Mesenchymal stem cell (in vitro differentiated cells and primary cell): ENCODE results near the gene ARFGAP2.
A peak's percentile ranks its signal among the peaks of the same experiment; 100 is the strongest.
"Not testable (repeated sequence)": the region's sequence is repeated elsewhere in the genome, so short reads cannot be mapped to it uniquely, and the experiment has no call there.

Experiments
- DNase-seq: peaks from one replicate; pipeline ENCODE4 v3.0.0-alpha.2; 2013
- H2AFZ ChIP-seq: one replicate; pipeline ENCODE4 v1.6.1; 2013; ENCODE audit warnings: low read depth, mild to moderate bottlenecking, control low read depth, inconsistent platforms, low read length, moderate library complexity
- H2AK5ac ChIP-seq: 2 replicates; pipeline ENCODE4 v1.6.1; 2013; ENCODE audit warnings: low read length, moderate library complexity, mild to moderate bottlenecking, inconsistent platforms; ENCODE audit not compliant: severe bottlenecking
- H2BK120ac ChIP-seq: one replicate; pipeline ENCODE4 v1.6.1; 2013; ENCODE audit warnings: low read depth, mild to moderate bottlenecking, inconsistent platforms, low read length, moderate library complexity
- H2BK12ac ChIP-seq, 2 experiments: one replicate each; pipeline ENCODE4 v1.6.1; 2013; ENCODE audit warnings: inconsistent platforms in 2 of 2, low read length in 2 of 2, mild to moderate bottlenecking in 2 of 2, moderate library complexity in 2 of 2, control low read depth in 1 of 2
- H2BK15ac ChIP-seq: one replicate; pipeline ENCODE4 v1.6.1; 2013; ENCODE audit warnings: mild to moderate bottlenecking, low read depth, inconsistent platforms; ENCODE audit not compliant: poor library complexity, severe bottlenecking
- H2BK5ac ChIP-seq: 2 replicates; pipeline ENCODE4 v1.6.1; 2013; ENCODE audit warnings: low read depth, mild to moderate bottlenecking, low read length, control low read depth, inconsistent platforms; ENCODE audit not compliant: poor library complexity, severe bottlenecking
- H3K14ac ChIP-seq, 2 experiments: one replicate each; pipeline ENCODE4 v1.6.1; 2013; ENCODE audit warnings: inconsistent platforms in 2 of 2, low read length in 2 of 2, control low read depth in 1 of 2, mild to moderate bottlenecking in 1 of 2, moderate library complexity in 1 of 2
- H3K18ac ChIP-seq, 2 experiments: one replicate each; pipeline ENCODE4 v1.6.1; 2013; ENCODE audit warnings: inconsistent platforms in 2 of 2, low read length in 2 of 2, control low read depth in 1 of 2, low read depth in 1 of 2, mild to moderate bottlenecking in 1 of 2
- H3K23ac ChIP-seq, 2 experiments: one replicate each; pipeline ENCODE4 v1.6.1; 2013; ENCODE audit warnings: inconsistent platforms in 2 of 2, low read length in 2 of 2, mild to moderate bottlenecking in 2 of 2, moderate library complexity in 2 of 2, control low read depth in 1 of 2
- H3K27ac ChIP-seq: 2 replicates; pipeline ENCODE4 v1.5.1; 2013; ENCODE audit warnings: mild to moderate bottlenecking, moderate library complexity, low read length, control low read depth, inconsistent platforms; ENCODE audit not compliant: poor library complexity, severe bottlenecking
- H3K27me3 ChIP-seq, 2 experiments: 2 replicates each; pipeline versions ENCODE4 v1.6.1 to v1.7.0; 2013; ENCODE audit warnings: low read length in 2 of 2, mild to moderate bottlenecking in 2 of 2, moderate library complexity in 2 of 2, control low read depth in 1 of 2, inconsistent platforms in 1 of 2; ENCODE audit not compliant: control insufficient read depth in 1 of 2, insufficient read depth in 1 of 2
- H3K36me3 ChIP-seq, 2 experiments: 2 replicates each; pipeline versions ENCODE4 v1.6.1 to v1.7.0; 2013; ENCODE audit warnings: low read length in 2 of 2, control low read depth in 1 of 2, inconsistent platforms in 1 of 2, low read depth in 1 of 2, mild to moderate bottlenecking in 1 of 2; ENCODE audit not compliant: insufficient read depth in 2 of 2, control insufficient read depth in 1 of 2
- H3K4ac ChIP-seq, 2 experiments: one replicate each; pipeline ENCODE4 v1.6.1; 2013; ENCODE audit warnings: inconsistent platforms in 2 of 2, low read length in 2 of 2, mild to moderate bottlenecking in 2 of 2, moderate library complexity in 2 of 2, control low read depth in 1 of 2, low read depth in 1 of 2
- H3K4me1 ChIP-seq: 2 replicates; pipeline ENCODE4 v1.6.1; 2013; ENCODE audit warnings: low read depth, low read length, control low read depth; ENCODE audit not compliant: control insufficient read depth, insufficient read depth
- H3K4me2 ChIP-seq: 2 replicates; pipeline ENCODE4 v1.6.1; 2013; ENCODE audit warnings: low read length, mild to moderate bottlenecking, inconsistent platforms; ENCODE audit not compliant: poor library complexity, severe bottlenecking
- H3K4me3 ChIP-seq, 2 experiments: 2 replicates each; pipeline versions ENCODE4 v1.5.1 to v1.7.0; 2013; ENCODE audit warnings: low read length in 2 of 2, mild to moderate bottlenecking in 2 of 2, control low read depth in 1 of 2, low read depth in 1 of 2; ENCODE audit not compliant: insufficient read depth in 1 of 2
- H3K79me1 ChIP-seq: replicated peaks from 2 replicates; pipeline ENCODE4 v1.6.1; 2013; ENCODE audit warnings: mild to moderate bottlenecking, control low read depth, low read length, inconsistent platforms; ENCODE audit not compliant: poor library complexity, severe bottlenecking
- H3K9ac ChIP-seq: 2 replicates; pipeline ENCODE4 v1.7.0; 2013; ENCODE audit warnings: mild to moderate bottlenecking, low read length, moderate library complexity
- H3K9me3 ChIP-seq: 2 replicates; pipeline ENCODE4 v1.7.0; 2013; ENCODE audit warnings: mild to moderate bottlenecking, low read length; ENCODE audit not compliant: control insufficient read depth
- H4K8ac ChIP-seq: one replicate; pipeline ENCODE4 v1.6.1; 2013; ENCODE audit warnings: inconsistent platforms, mild to moderate bottlenecking, low read length, moderate library complexity
- H4K91ac ChIP-seq: one replicate; pipeline ENCODE4 v1.6.1; 2013; ENCODE audit warnings: mild to moderate bottlenecking, low read length, inconsistent platforms
- WGBS: methylation state at CpG from one replicate; pipeline ENCODE4 v1.1.7; 2013; ENCODE audit warnings: mixed read lengths; 5-methylcytosine and 5-hydroxymethylcytosine counted together

Gene ARFGAP2

GRCh38 chr11:47206577-47206976 is 29.9 kb upstream of the ARFGAP2 start:
- WGBS: 90% methylated on average over 3 of the region's 5 CpGs
- not testable (repeated sequence) for H4K8ac ChIP-seq

GRCh38 chr11:47204637-47204989 is 27.9 kb upstream of the ARFGAP2 start:
- Histone ChIP-seq H3K23ac (no peak overlapping the region), H2AK5ac (no peak overlapping the region), H2BK5ac (no peak overlapping the region), H3K4ac (no peak overlapping the region), H2BK12ac (no peak overlapping the region), H3K18ac (peak overlapping the region in 1 of 2 experiments; percentile 28), H4K8ac (no peak overlapping the region), H4K91ac (no peak overlapping the region), H3K4me1 (no peaks in the 10 kb centered on the region), H3K27me3 (peaks cover 0 to 18% of the 10 kb centered on the region in 2 experiments), H2AFZ (no peak overlapping the region), H3K4me2 (no peak overlapping the region), H2BK15ac (no peak overlapping the region), H3K27ac (no peak overlapping the region), H3K79me1 (no peaks in the 10 kb centered on the region), H3K14ac (no peak overlapping the region), H3K36me3 (no peaks in the 10 kb centered on the region), H2BK120ac (peak overlapping the region; percentile 34), H3K9ac (peak overlapping the region; percentile 22), H3K9me3 (no peaks in the 10 kb centered on the region), H3K4me3 (peak overlapping the region in 1 of 2 experiments; percentile 3)
- 47% methylated on average over 2 of the region's 2 CpGs for WGBS
- peak; percentile 72 for DNase-seq

More at GRCh38 chr11:47206577-47206976, 29.9 kb upstream of the ARFGAP2 start:
- H2BK5ac ChIP-seq, H3K9ac ChIP-seq, H2BK120ac ChIP-seq, DNase-seq, H2AFZ ChIP-seq, H3K4me1 ChIP-seq, H2AK5ac ChIP-seq, H3K36me3 ChIP-seq, H3K4me2 ChIP-seq, H3K18ac ChIP-seq, H3K4me3 ChIP-seq, H3K23ac ChIP-seq, H3K14ac ChIP-seq, H2BK15ac ChIP-seq, H3K27ac ChIP-seq, H2BK12ac ChIP-seq, H3K79me1 ChIP-seq, H3K4ac ChIP-seq, H3K9me3 ChIP-seq, H4K91ac ChIP-seq: not testable (repeated sequence)
- H3K27me3 ChIP-seq: peaks cover 0 to 12% of the 10 kb centered on the region in 2 experiments

DNA sequence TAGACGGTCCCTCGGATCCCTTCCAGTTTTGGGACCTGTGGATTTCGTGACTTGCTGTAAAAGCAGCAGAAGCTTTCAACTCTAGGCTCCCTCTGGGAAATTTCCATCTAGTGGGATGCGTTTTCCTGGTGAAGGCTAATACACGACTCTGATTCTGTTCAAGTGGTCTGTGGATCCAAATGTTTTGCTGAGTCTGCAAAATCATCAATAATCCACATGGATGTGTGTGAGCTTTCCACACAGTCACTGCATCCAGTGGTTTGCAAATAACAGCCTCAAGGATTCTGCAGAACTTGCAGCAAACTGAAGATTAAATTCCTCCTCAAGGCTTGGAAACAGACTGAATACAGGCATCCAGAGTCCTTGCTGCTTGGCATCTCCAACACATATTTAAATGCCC is 25.9 kb upstream of the ARFGAP2 start:
- no peak overlapping the region for H4K91ac ChIP-seq
- no peak overlapping the region for H2BK12ac ChIP-seq
- no peak overlapping the region for H3K23ac ChIP-seq
- no peak overlapping the region for H2AFZ ChIP-seq
- no peaks in the 10 kb centered on the region for H3K36me3 ChIP-seq
- DNase-seq: no peak
- no peak overlapping the region for H2BK15ac ChIP-seq
- H3K4ac ChIP-seq: no peak overlapping the region
- no peak overlapping the region for H3K14ac ChIP-seq
- H3K9me3 ChIP-seq: no peaks in the 10 kb centered on the region
- no peak overlapping the region for H4K8ac ChIP-seq
- no peaks in the 10 kb centered on the region for H3K4me1 ChIP-seq
- H3K4me2 ChIP-seq: no peak overlapping the region
- H3K79me1 ChIP-seq: no peaks in the 10 kb centered on the region
- no peak overlapping the region for H3K27ac ChIP-seq
- peaks cover 0 to 23% of the 10 kb centered on the region in 2 experiments for H3K27me3 ChIP-seq
- no peak overlapping the region for H3K4me3 ChIP-seq
- no peak overlapping the region for H2AK5ac ChIP-seq
- no peak overlapping the region for H3K18ac ChIP-seq
- H3K9ac ChIP-seq: no peak overlapping the region
- 84% methylated on average over 5 of the region's 5 CpGs for WGBS
- no peak overlapping the region for H2BK5ac ChIP-seq
- no peak overlapping the region for H2BK120ac ChIP-seq

GRCh38 chr11:47201015-47201414 is 24.3 kb upstream of the ARFGAP2 start:
- Histone ChIP-seq H3K4me1 (no peaks in the 10 kb centered on the region), H4K91ac (no peak overlapping the region), H2BK5ac (no peak overlapping the region), H3K23ac (no peak overlapping the region), H2AFZ (no peak overlapping the region), H3K9ac (no peak overlapping the region), H3K9me3 (no peaks in the 10 kb centered on the region), H3K4me3 (no peak overlapping the region), H3K36me3 (no peaks in the 10 kb centered on the region), H2AK5ac (no peak overlapping the region), H2BK15ac (no peak overlapping the region), H3K4me2 (no peak overlapping the region), H2BK12ac (no peak overlapping the region), H4K8ac (no peak overlapping the region), H3K18ac (no peak overlapping the region), H3K14ac (no peak overlapping the region), H3K27me3 (peaks cover 0 to 23% of the 10 kb centered on the region in 2 experiments), H3K4ac (no peak overlapping the region), H2BK120ac (no peak overlapping the region), H3K27ac (no peak overlapping the region), H3K79me1 (no peaks in the 10 kb centered on the region)
- DNase-seq: no peak
- WGBS: 83% methylated on average over 4 of the region's 4 CpGs
